Measurements from ENCODE around the gene SMARCA2. TPM values are rescaled to one million over a fixed set of nuclear protein-coding genes. Genes with fewer than 3 reads are reported as not detected.

The SMARCA2 gene
- total and polyA plus RNA-seq, 9 of the 15 experiments (the other 6 are each of a cell fraction or from before 2014, with no cell fraction given) = 8.0 to 34.8 (median 25.5) TPM

GRCh38 chr9:2230362-2230761 is 215.2 kb downstream of the SMARCA2 start:
- H4K20me1 ChIP-seq (replicated peaks; ENCODE audit: control insufficient read depth, insufficient read depth, low read length) = no peaks in the 10 kb centered on the region
- no peak overlapping the region for H3K9ac ChIP-seq (ENCODE audit: insufficient read depth in 1 of 2, low read depth in 2 of 2, low read length in 2 of 2)
- no TSS peak for BruUV-seq (replicated peaks)
- H3K36me3 ChIP-seq (ENCODE audit: control insufficient read depth, insufficient read depth, low read length) = no peaks in the 10 kb centered on the region
- H3K79me2 ChIP-seq (ENCODE audit: control insufficient read depth, insufficient read depth, low read length) = no peaks in the 10 kb centered on the region
- intact Hi-C loops (cut with micrococcal nuclease) = no loop called here
- no peak overlapping the region for H3K4me2 ChIP-seq (ENCODE audit: insufficient read depth, low read length)
- no peak for ATAC-seq
- in situ Hi-C loops (cut with MboI) = no loop called here
- H3K9me3 ChIP-seq (replicated peaks; ENCODE audit: control insufficient read depth, insufficient read depth, low read depth, low read length) = no peaks in the 10 kb centered on the region
- TF ChIP-seq HEY1 (CRISPR knock-in tag; IDR thresholded peaks at IDR 0.05; ENCODE audit: borderline replicate concordance) = no peak
- no peak for TF ChIP-seq FOSL1 (tag; conservative IDR thresholded peaks at IDR 0.05)
- no peak for TF ChIP-seq ZNF436 (CRISPR knock-in tag; IDR thresholded peaks at IDR 0.05)
- TF ChIP-seq MNT (conservative IDR thresholded peaks at IDR 0.05) = no peak
- no peak for TF ChIP-seq BHLHE40 (IDR thresholded peaks at IDR 0.05; ENCODE audit: low read length)
- TF ChIP-seq POLR2AphosphoS2 (IDR thresholded peaks at IDR 0.05; ENCODE audit: low read length) = no peak
- no peak for TF ChIP-seq NFRKB (IDR thresholded peaks at IDR 0.05; ENCODE audit: low read depth)
- no peak for TF ChIP-seq CHD4 (IDR thresholded peaks at IDR 0.05; ENCODE audit: insufficient read depth, insufficient replicate concordance, low read depth, low read length, poor library complexity, severe bottlenecking)
- no peak for TF ChIP-seq ZNF644 (tag; IDR thresholded peaks at IDR 0.05; ENCODE audit: low read depth)
- no peak for TF ChIP-seq SRSF1 (IDR thresholded peaks at IDR 0.05; ENCODE audit: low read depth, low read length)
- TF ChIP-seq ZNF395 (CRISPR knock-in tag; IDR thresholded peaks at IDR 0.05) = no peak
- TF ChIP-seq RFX5 (IDR thresholded peaks at IDR 0.05; ENCODE audit: low read depth, low read length) = no peak
- TF ChIP-seq ZC3H8 (IDR thresholded peaks at IDR 0.05) = no peak
- no peak for TF ChIP-seq EZH2 (IDR thresholded peaks at IDR 0.05; ENCODE audit: borderline replicate concordance, low read depth, low read length)
- TF ChIP-seq ZNF584 (CRISPR knock-in tag; IDR thresholded peaks at IDR 0.05; ENCODE audit: low read depth) = no peak
- peaks cover 0 to 10% of the 10 kb centered on the region in 2 experiments; a peak in 1 of 5 replicates for H3K27me3 ChIP-seq (ENCODE audit: control insufficient read depth in 2 of 2, insufficient read depth in 2 of 2, low read length in 2 of 2)
- no peak overlapping the region for H2AFZ ChIP-seq (ENCODE audit: low read depth, low read length)
- CTCF ChIA-PET (ENCODE audit: low intra/inter-chr PET ratio) = no interaction called here
- no peaks in the 10 kb centered on the region for H3K9me1 ChIP-seq (ENCODE audit: control insufficient read depth, insufficient read depth, low read length)
- no peak overlapping the region for H3K27ac ChIP-seq (ENCODE audit: extremely low read depth, low read depth, low read length)
- no peak for FAIRE-seq
- H3K4me1 ChIP-seq (replicated peaks in 1 of 2; ENCODE audit: control insufficient read depth in 2 of 2, insufficient read depth in 2 of 2, low read length in 2 of 2) = 0 out of 5 replicates have a peak, but pooled peaks cover 0 to 2% of the 10 kb centered on the region in 2 experiments
- DNase-seq (ENCODE audit: extremely low read depth in 1 of 4, low spot score in 3 of 4) = no peak
- POLR2A ChIA-PET = no interaction called here
- H3K4me3 ChIP-seq = no peak overlapping the region
- WGBS (ENCODE audit: insufficient coverage, low coverage, missing lambda C conversion rate) = 0% methylated on average over 2 of the region's 2 CpGs

Measured in K562 (cell line).